BJ (cell line): Measurements from ENCODE around the gene PRKCQ. TPM values are rescaled to one million over a fixed set of nuclear protein-coding genes. Genes with fewer than 3 reads are reported as not detected.
"Not testable (repeated sequence)": the region's sequence is repeated elsewhere in the genome, so short reads cannot be mapped to it uniquely, and the experiment has no call there.

Experiments
- CTCF ChIA-PET: fragments of 350-600 bp; formaldehyde crosslinking; extraction: SDS; loops from one replicate; lab custom pipeline; 2021; ENCODE audit warnings: antibody characterized with exemption, inconsistent platforms; lab: Yijun Ruan, JAX
- POLR2A ChIA-PET: fragments of 300-600 bp; sonication (Branson Sonifier 250); formaldehyde crosslinking; extraction: SDS; loops from one replicate; lab custom pipeline; 2021; ENCODE audit warnings: antibody characterized with exemption; lab: Charles Lee
- DNase-seq: peaks from one replicate; pipeline ENCODE4 v3.0.0-alpha.2; 2011; ENCODE audit warnings: low read depth
- H3K27me3 ChIP-seq: 2 replicates; pipeline ENCODE4 v1.6.0; 2011; ENCODE audit warnings: low read length; ENCODE audit not compliant: control insufficient read depth, insufficient read depth
- H3K36me3 ChIP-seq: 2 replicates; pipeline ENCODE4 v1.5.1; 2011; ENCODE audit warnings: low read length; ENCODE audit not compliant: control insufficient read depth, insufficient read depth
- H3K4me3 ChIP-seq: 2 replicates; pipeline ENCODE4 v1.5.1; 2011; ENCODE audit warnings: low read depth, mild to moderate bottlenecking, control low read depth, low read length
- CTCF ChIP-seq: IDR thresholded peaks from 2 replicates; pipeline ENCODE4 v1.5.1; 2011; ENCODE audit warnings: low read depth, mild to moderate bottlenecking, control low read depth, inconsistent platforms, low read length, moderate library complexity; ENCODE audit not compliant: insufficient read depth
- polyA plus RNA-seq: library from polyadenylated mRNA; depleted of rRNA; stranded (reverse); fragments of >200 nt; gene quantifications from 2 replicates; pipeline ENCODE4 v1.2.3, GENCODE V29; 2011

The PRKCQ gene
- polyA plus RNA-seq, 1 experiment, result 0.06 TPM

- Histone ChIP-seq H3K36me3 (no peaks in the 10 kb centered on the region), H3K27me3 (no peaks in the 10 kb centered on the region; the same call in 1 of the 2 replicates), H3K4me3 (no peak overlapping the region)
- DNase-seq, result no peak
- TF ChIP-seq CTCF, result no peak
- CTCF ChIA-PET, result interaction anchor here (0.6 to 1.6 kb wide), 3 partner anchors 16 to 234 kb away, joined by 3 to 5 read pairs (median 3); no protein-coding TSS in a partner anchor
- POLR2A ChIA-PET, result no interaction called here
Measured at GRCh38 chr10:6384847-6385246, 195.2 kb downstream of the PRKCQ start.

- no peak for DNase-seq
- Histone ChIP-seq H3K27me3 (no peaks in the 10 kb centered on the region; the same call in 1 of the 2 replicates), H3K4me3 (no peak overlapping the region), H3K36me3 (no peaks in the 10 kb centered on the region)
- CTCF ChIA-PET, result interaction anchor here (1.0 kb wide), 1 partner anchor 15 kb away, joined by 3 read pairs; no protein-coding TSS in a partner anchor
- TF ChIP-seq CTCF, result no peak
- POLR2A ChIA-PET, result no interaction called here
Measured at GRCh38 chr10:6384031-6384430, 196.0 kb downstream of the PRKCQ start.

- POLR2A ChIA-PET, result no interaction called here
- no peak for TF ChIP-seq CTCF
- no peaks in the 10 kb centered on the region; the same call in 1 of the 2 replicates for H3K27me3 ChIP-seq
- H3K36me3 ChIP-seq, result no peaks in the 10 kb centered on the region
- CTCF ChIA-PET, result interaction anchor here (0.9 to 2.2 kb wide), 5 partner anchors 15 to 181 kb away, joined by 3 to 6 read pairs (median 3); partner anchors contain the start of gene PFKFB3
- DNase-seq, result peak; percentile 35
- no peak overlapping the region for H3K4me3 ChIP-seq
Measured at GRCh38 chr10:6383096-6383812, 196.8 kb downstream of the PRKCQ start.

GRCh38 chr10:6382081-6382480, 198.0 kb downstream of the PRKCQ start:
- POLR2A ChIA-PET, result no interaction called here
- H3K4me3 ChIP-seq, result no peak overlapping the region
- peak; percentile 26 for DNase-seq
- no peaks in the 10 kb centered on the region for H3K36me3 ChIP-seq
- CTCF ChIA-PET, result interaction anchor here (0.8 to 2.2 kb wide), 7 partner anchors 9 to 179 kb away, joined by 3 to 6 read pairs (median 3); partner anchors contain the start of gene PFKFB3
- TF ChIP-seq CTCF, result no peak
- no peaks in the 10 kb centered on the region for H3K27me3 ChIP-seq

- CTCF ChIA-PET, H3K27me3 ChIP-seq, DNase-seq, H3K36me3 ChIP-seq, H3K4me3 ChIP-seq, POLR2A ChIA-PET: not testable (repeated sequence)
Measured at GRCh38 chr10:6380478-6380877, 199.6 kb downstream of the PRKCQ start.
